ENCODE results near the gene TXN2.

DNA sequence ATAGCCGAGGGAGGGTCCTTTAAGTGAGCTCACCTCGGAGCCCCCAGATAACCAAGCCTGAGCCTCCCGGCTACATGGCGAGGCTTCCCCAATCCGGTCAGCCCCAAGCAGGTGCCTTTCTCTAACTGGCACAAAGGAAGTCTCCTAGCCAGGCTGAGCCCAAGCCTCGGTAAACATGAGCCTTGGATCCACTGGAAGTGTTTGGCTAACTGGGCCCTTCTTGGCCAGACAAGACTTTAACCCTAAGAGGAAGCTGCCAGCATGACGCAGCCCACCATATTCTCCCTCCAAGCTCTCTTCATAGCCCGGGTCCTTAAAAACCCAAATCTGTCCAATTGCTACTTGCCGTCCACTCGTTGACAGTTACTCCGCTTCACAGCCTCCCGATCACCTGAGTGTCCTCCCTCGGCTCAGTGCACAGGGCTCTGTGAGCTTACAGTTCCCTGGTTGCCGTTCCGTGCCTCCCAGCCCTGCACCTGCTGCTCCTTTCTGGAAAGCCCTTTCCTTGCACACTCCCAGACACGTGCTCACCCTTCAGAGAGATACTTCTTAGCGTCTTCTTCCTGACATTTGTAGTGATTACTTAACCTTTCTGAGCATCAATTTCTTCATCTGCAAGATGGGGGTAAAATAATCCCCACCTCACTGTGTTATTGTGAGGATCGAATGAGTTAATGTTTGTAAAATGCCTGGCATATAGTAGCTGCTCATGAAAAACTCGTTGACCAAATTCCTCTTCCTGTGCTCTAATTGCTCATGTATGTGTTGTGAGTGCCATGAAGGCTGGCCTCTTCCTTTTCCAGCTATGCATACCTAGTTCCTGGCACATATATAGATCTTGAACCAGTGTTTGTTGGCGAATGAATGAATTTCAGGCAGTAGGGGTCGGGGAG, 25.6 kb downstream of the TXN2 start:
- no peak for TF ChIP-seq POLR2AphosphoS5 (IDR thresholded peaks at IDR 0.05)
- TF ChIP-seq, protein P1, sequence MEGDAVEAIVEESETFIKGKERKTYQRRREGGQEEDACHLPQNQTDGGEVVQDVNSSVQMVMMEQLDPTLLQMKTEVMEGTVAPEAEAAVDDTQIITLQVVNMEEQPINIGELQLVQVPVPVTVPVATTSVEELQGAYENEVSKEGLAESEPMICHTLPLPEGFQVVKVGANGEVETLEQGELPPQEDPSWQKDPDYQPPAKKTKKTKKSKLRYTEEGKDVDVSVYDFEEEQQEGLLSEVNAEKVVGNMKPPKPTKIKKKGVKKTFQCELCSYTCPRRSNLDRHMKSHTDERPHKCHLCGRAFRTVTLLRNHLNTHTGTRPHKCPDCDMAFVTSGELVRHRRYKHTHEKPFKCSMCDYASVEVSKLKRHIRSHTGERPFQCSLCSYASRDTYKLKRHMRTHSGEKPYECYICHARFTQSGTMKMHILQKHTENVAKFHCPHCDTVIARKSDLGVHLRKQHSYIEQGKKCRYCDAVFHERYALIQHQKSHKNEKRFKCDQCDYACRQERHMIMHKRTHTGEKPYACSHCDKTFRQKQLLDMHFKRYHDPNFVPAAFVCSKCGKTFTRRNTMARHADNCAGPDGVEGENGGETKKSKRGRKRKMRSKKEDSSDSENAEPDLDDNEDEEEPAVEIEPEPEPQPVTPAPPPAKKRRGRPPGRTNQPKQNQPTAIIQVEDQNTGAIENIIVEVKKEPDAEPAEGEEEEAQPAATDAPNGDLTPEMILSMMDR (IDR thresholded peaks at IDR 0.05), result no peak

Data from esophagus muscularis mucosa (tissue), 3 donors.